Activated CD8-positive, alpha-beta memory T cell treated with anti-CD3 and anti-CD28 coated beads for 24 hours (primary cell): Measurements from ENCODE around the gene FOSB.
"Not testable (repeated sequence)": the region's sequence is repeated elsewhere in the genome, so short reads cannot be mapped to it uniquely, and the experiment has no call there.

Source experiments
- DNase-seq: peaks from one replicate; pipeline ENCODE4 v3.0.0-alpha.2; 2020

The FOSB gene

GRCh38 chr19:45467456-45468158, at the start of gene FOSB:
FOSB (plus strand) TSS chr19:45467996; CDS start chr19:45468587, 591 bp downstream.
- peak; percentile 99 for DNase-seq

- no peak for DNase-seq
These were observed 49.0 kb upstream of the FOSB start for GRCh38 chr19:45418802-45419201.

- DNase-seq = no peak
These were observed 48.4 kb upstream of the FOSB start for GRCh38 chr19:45419396-45419795.

- no peak for DNase-seq
These were observed 47.9 kb upstream of the FOSB start for GRCh38 chr19:45419895-45420294.

- no peak for DNase-seq
These were observed 47.4 kb upstream of the FOSB start for GRCh38 chr19:45420356-45420755.

GRCh38 chr19:45420871-45421270, 46.9 kb upstream of the FOSB start:
- DNase-seq = no peak

- no peak for DNase-seq
These were observed 45.8 kb upstream of the FOSB start for GRCh38 chr19:45421947-45422498.

- DNase-seq = no peak
These were observed 44.7 kb upstream of the FOSB start for GRCh38 chr19:45423033-45423588.

- DNase-seq = peak; percentile 91
These were observed 44.1 kb upstream of the FOSB start, which contains the start of gene ERCC1 for GRCh38 chr19:45423589-45424190. ERCC1 (minus strand) TSS chr19:45423917; CDS start chr19:45423374, 543 bp downstream.

GRCh38 chr19:45424191-45425058, 43.4 kb upstream of the FOSB start:
- DNase-seq = peak; percentile 78

GRCh38 chr19:45428384-45429231, 39.2 kb upstream of the FOSB start:
- no peak for DNase-seq

- DNase-seq = not testable (repeated sequence)
These were observed 37.9 kb upstream of the FOSB start for GRCh38 chr19:45429896-45430295.

- not testable (repeated sequence) for DNase-seq
These were observed 36.8 kb upstream of the FOSB start for GRCh38 chr19:45431008-45431407.

GRCh38 chr19:45432543-45432942, 35.3 kb upstream of the FOSB start:
- DNase-seq = not testable (repeated sequence)

GRCh38 chr19:45437328-45437727, 30.5 kb upstream of the FOSB start:
- no peak for DNase-seq

GRCh38 chr19:45439190-45439568, 28.6 kb upstream of the FOSB start:
- no peak for DNase-seq

GRCh38 chr19:45439569-45440258, 28.1 kb upstream of the FOSB start:
- DNase-seq = peak; percentile 95

- peak; percentile 69 for DNase-seq
These were observed 27.5 kb upstream of the FOSB start for GRCh38 chr19:45440259-45440638.

- DNase-seq = no peak
These were observed 26.7 kb upstream of the FOSB start for GRCh38 chr19:45440873-45441654.

- no peak for DNase-seq
These were observed 25.4 kb upstream of the FOSB start for GRCh38 chr19:45442408-45442777.
